OCI-LY3 (cell line): ENCODE measurements around the gene CDT1.

Source experiments
- H2AFZ ChIP-seq: fragments of 200-600, 300-600 bp; shearing (Covaris generic); 2 replicates; pipeline ENCODE4 v1.6.0; 2014; ENCODE audit warnings: antibody characterized with exemption, low read depth, low read length
- H3K27ac ChIP-seq: fragments of 200-600, 300-600 bp; sonication (generic); 2 replicates; pipeline ENCODE4 v1.5.1; 2014; ENCODE audit warnings: mild to moderate bottlenecking, low read length, moderate library complexity, mixed read lengths
- H3K27me3 ChIP-seq: fragments of 200-600, 300-600 bp; sonication (generic); 2 replicates; pipeline ENCODE4 v1.6.1; 2014; ENCODE audit warnings: low read depth, low read length, mixed read lengths
- H3K36me3 ChIP-seq: fragments of 200-600, 300-600 bp; sonication (generic); replicated peaks from 2 replicates; pipeline ENCODE3; 2014; ENCODE audit warnings: low read depth, low read length, mixed read lengths
- H3K4me1 ChIP-seq: fragments of 300-600, 200-600 bp; sonication (generic); 2 replicates; pipeline ENCODE4 v1.6.1; 2014; ENCODE audit warnings: low read length, mixed read lengths
- H3K4me2 ChIP-seq: fragments of 200-600, 300-600 bp; sonication (generic); 2 replicates; pipeline ENCODE4 v1.6.1; 2014; ENCODE audit warnings: low read length, mixed read lengths
- H3K4me3 ChIP-seq: fragments of 300-600, 200-600 bp; sonication (generic); 2 replicates; pipeline ENCODE4 v1.5.1; 2014; ENCODE audit warnings: antibody characterized with exemption, mild to moderate bottlenecking, low read length, moderate library complexity
- H3K79me2 ChIP-seq: fragments of 300-600, 200-600 bp; shearing (Covaris generic); 2 replicates; pipeline ENCODE4 v1.6.1; 2014; ENCODE audit warnings: mild to moderate bottlenecking, low read length, mixed read lengths
- H3K9ac ChIP-seq: fragments of 300-600, 200-600 bp; shearing (Covaris generic); 2 replicates; pipeline ENCODE4 v1.6.0; 2014; ENCODE audit warnings: mild to moderate bottlenecking, low read length, moderate library complexity
- H3K9me3 ChIP-seq: fragments of 200-600, 300-600 bp; shearing (Covaris generic); 2 replicates; pipeline ENCODE4 v1.6.1; 2014; ENCODE audit warnings: low read length, mixed read lengths; ENCODE audit not compliant: insufficient read depth
- H4K20me1 ChIP-seq: fragments of 200-600, 300-600 bp; sonication (generic); 2 replicates; pipeline ENCODE4 v1.6.1; 2016; ENCODE audit warnings: low read length, mixed read lengths; ENCODE audit not compliant: insufficient read depth
- EZH2phosphoT487 ChIP-seq: fragments of 200-600 bp; shearing (Covaris generic); IDR thresholded peaks from 2 replicates; pipeline ENCODE4 v1.6.1; 2018; ENCODE audit warnings: antibody characterized with exemption, mixed run types, low read depth
- TF ChIP-seq, protein P1 (sequence below): fragments of 200-600, 300-600 bp; sonication (generic); IDR thresholded peaks from 2 replicates; pipeline ENCODE4 v1.5.1; 2014; ENCODE audit warnings: antibody characterized with exemption, low read length, low read depth

Gene CDT1

GRCh38 chr16:88844419-88845036 is 40.9 kb downstream of the CDT1 start:
- Histone ChIP-seq H3K9ac (no peak overlapping the region), H3K4me3 (no peak overlapping the region), H4K20me1 (peaks cover 3% of the 10 kb centered on the region), H3K4me1 (no peaks in the 10 kb centered on the region), H3K9me3 (no peaks in the 10 kb centered on the region), H3K4me2 (no peak overlapping the region), H2AFZ (no peak overlapping the region), H3K79me2 (no peaks in the 10 kb centered on the region), H3K27me3 (no peaks in the 10 kb centered on the region), H3K27ac (no peak overlapping the region), H3K36me3 (peaks cover 5% of the 10 kb centered on the region)
- TF ChIP-seq EZH2phosphoT487: no peak
- TF ChIP-seq, protein P1, sequence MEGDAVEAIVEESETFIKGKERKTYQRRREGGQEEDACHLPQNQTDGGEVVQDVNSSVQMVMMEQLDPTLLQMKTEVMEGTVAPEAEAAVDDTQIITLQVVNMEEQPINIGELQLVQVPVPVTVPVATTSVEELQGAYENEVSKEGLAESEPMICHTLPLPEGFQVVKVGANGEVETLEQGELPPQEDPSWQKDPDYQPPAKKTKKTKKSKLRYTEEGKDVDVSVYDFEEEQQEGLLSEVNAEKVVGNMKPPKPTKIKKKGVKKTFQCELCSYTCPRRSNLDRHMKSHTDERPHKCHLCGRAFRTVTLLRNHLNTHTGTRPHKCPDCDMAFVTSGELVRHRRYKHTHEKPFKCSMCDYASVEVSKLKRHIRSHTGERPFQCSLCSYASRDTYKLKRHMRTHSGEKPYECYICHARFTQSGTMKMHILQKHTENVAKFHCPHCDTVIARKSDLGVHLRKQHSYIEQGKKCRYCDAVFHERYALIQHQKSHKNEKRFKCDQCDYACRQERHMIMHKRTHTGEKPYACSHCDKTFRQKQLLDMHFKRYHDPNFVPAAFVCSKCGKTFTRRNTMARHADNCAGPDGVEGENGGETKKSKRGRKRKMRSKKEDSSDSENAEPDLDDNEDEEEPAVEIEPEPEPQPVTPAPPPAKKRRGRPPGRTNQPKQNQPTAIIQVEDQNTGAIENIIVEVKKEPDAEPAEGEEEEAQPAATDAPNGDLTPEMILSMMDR: no peak

DNA sequence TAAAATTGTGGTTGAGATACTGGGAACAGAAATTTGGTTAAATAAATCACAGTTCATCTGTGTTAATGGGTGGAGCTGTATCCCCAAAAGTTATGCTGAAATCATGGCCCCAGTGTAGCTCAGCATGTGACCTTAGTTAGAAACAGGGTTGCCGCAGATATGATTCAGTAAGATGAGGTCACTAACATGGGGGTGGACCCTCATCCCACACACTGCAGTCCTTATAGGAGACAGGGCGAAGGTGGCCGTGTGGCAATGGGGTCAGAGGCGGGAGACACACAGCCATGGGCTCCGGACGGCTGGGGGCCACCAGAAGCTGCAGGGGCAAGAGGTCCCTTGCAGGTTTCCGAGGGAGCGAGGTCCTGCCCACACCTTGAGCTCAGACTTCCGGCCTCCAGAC is 42.5 kb downstream of the CDT1 start:
- Histone ChIP-seq H3K4me1 (no peaks in the 10 kb centered on the region), H3K9ac (no peak overlapping the region), H3K36me3 (peaks cover 8% of the 10 kb centered on the region)

GRCh38 chr16:88847654-88848053 is 44.1 kb downstream of the CDT1 start:
- TF ChIP-seq, protein P1: no peak
- TF ChIP-seq EZH2phosphoT487: no peak
- Histone ChIP-seq H3K9me3 (no peaks in the 10 kb centered on the region), H3K4me3 (no peak overlapping the region), H3K79me2 (no peaks in the 10 kb centered on the region), H3K27ac (no peak overlapping the region), H3K36me3 (peaks cover 8% of the 10 kb centered on the region), H2AFZ (no peak overlapping the region), H3K9ac (no peak overlapping the region), H4K20me1 (peaks cover 3% of the 10 kb centered on the region), H3K27me3 (no peaks in the 10 kb centered on the region), H3K4me1 (no peaks in the 10 kb centered on the region), H3K4me2 (no peak overlapping the region)

More for the DNA sequence above, 42.5 kb downstream of the CDT1 start:
- TF ChIP-seq, protein P1: no peak
- no peak for TF ChIP-seq EZH2phosphoT487
- no peak overlapping the region for H3K4me2 ChIP-seq
- H2AFZ ChIP-seq: no peak overlapping the region
- H3K9me3 ChIP-seq: no peaks in the 10 kb centered on the region
- H3K27me3 ChIP-seq: no peaks in the 10 kb centered on the region
- no peak overlapping the region for H3K4me3 ChIP-seq
- no peak overlapping the region for H3K27ac ChIP-seq
- peaks cover 3% of the 10 kb centered on the region for H4K20me1 ChIP-seq
- no peaks in the 10 kb centered on the region for H3K79me2 ChIP-seq

DNA sequence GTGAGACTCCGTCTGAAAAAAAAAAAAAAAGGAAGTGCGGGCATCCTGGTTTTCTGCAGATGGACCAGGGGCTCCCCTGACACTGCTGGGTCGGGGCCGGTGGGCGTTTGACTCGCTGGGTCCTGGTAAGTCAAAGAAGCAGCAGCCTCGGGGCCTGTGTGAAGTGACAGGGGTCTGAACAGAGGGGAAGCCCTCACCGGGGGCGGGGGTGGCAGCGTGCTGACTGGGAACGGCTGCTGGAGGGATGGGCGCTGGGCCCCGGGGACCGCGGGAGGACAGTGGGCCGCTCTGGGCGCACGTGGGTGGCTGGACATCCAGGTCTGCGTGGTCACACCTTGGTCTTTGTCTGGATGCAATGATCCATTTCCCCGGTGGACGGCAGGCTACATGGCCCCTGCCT is 45.0 kb downstream of the CDT1 start:
- no peak overlapping the region for H3K9ac ChIP-seq

More for the DNA sequence above, 45.0 kb downstream of the CDT1 start:
- Histone ChIP-seq H3K79me2 (no peaks in the 10 kb centered on the region), H3K27me3 (no peaks in the 10 kb centered on the region), H3K4me2 (no peak overlapping the region), H4K20me1 (peaks cover 3% of the 10 kb centered on the region), H3K9me3 (no peaks in the 10 kb centered on the region), H3K4me1 (no peaks in the 10 kb centered on the region), H3K27ac (no peak overlapping the region), H3K36me3 (peaks cover 8% of the 10 kb centered on the region), H2AFZ (no peak overlapping the region), H3K4me3 (no peak overlapping the region)
- no peak for TF ChIP-seq EZH2phosphoT487
- TF ChIP-seq, protein P1: no peak
